Measurements from ENCODE around the gene BRI3.

The BRI3 gene

DNA sequence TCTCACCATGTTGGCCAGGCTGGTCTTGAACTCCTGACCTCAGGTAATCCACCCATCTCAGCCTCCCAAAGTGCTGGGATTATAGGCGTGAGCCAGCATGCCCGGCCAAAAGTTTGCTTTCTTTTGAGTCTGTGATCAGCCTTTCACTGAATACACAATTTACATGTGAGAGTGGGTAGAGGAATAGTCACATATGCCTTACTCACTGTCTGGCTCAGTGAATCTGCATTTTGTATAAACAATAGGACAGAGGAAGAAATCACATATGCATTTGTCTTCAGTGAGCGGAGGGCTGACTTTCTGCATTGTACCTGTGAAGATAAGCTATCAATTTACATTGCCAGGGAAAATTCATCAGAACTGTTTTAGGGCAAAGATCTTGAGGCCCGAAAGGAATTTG is 27.0 kb upstream of the BRI3 start:
- DNase-seq: no peak

DNA sequence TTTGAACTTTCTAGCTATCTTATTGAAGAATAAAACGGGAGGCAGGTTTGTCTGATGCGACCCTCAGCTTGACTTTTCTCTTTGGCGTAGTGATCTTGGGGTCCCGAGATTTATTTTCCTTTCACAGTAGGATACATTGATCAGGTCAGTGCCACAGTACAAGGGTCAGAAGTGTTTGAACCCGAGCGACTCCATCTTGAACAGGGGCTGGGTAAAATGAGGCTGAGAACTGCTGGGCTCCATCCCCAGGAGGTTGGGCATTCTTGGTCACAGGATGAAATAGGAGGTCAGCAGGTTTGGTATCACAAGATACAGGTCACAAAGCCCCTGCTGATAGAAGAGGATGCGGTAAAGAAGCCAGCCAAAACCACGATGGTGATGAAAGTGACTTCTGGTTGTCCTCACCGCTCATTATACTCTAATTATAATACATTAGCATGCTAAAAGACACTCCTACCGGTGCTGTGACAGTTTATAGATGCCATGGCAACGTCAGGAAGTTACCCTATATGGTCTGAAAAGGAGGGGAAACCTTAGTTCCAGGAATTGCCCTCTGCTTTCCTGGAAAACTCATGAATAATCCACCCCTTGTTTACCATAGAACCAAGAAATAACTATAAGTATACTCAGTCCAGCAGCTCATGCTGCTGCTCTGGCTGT is 26.4 kb upstream of the BRI3 start:
- DNase-seq: peak in 1 of 2 donors; percentile 33

DNA sequence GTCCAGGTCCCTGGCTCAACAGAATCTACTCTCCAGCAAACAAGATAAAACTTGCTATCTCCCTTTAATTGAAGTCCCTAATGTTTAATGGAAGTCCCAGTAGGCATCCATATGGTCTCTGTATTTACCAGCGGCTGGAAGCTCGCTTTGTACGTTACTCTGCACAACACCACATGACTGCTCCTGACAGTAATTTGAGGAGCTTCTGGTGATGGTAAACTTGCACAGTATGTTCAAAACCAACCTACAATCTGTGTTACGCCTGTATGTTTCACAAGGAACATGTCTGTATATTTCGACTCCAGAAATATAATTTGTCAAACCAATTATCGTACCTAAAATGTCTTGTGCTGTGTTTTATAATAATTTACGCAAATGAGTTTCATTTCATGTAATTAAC is 25.1 kb upstream of the BRI3 start:
- no peak for DNase-seq

DNA sequence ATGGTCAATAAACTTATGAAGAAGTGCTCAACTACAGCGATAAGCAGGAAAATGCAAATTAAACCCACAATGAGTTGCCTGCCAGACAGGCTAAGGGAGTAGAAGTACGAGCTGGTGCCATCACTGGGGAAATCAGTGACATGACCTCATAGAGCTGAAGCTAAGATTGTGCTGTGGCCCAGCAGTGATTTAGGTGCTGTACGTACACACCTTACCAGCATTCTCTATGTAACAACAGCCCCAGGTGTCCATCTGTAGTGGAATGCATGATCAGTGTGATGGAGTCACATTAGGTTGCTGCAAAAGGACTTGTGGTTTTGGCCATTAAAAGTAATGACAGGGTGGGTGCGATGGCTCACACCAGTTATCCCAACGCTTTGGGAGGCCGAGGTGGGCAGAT is 23.8 kb upstream of the BRI3 start:
- DNase-seq: no peak

DNA sequence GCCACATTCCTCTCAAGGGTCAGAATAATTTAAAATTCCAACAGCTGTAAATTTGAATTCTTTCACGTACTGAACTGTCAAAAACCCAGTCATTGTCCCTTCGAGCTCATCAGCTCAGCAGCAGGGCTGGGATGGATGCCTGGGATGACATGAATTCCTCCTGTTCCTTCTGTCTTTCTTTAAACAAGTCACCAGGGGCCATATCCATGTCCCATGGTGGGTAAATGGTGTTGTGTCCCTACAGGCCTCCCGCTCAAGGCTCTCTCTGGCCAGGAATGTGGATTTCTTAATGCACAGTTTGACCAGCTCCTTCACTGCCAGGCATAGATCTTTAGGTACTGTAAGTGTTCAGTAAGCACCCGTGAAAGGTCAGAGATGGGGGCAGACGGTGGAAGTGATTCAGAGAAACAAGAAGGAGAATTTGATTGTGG is 15.6 kb upstream of the BRI3 start:
- DNase-seq: no peak

DNA sequence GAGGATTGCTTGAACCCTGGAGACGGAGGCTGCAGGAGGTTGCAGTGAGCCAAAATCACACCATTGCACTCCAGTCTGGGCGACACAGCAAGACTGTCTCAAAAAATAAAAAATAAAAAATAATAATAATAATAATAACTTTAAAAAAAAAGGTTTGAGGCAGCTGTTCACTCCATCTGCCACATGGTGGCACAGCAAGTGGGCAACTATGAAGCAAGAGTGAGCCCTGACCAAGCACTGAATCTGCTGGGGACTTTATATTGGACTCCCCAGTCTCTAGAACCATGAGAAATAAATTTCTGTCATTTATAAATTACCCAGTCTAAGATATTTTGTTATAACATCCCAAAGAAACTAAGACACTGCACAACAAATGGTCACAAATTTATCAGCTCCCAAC is 14.6 kb upstream of the BRI3 start:
- DNase-seq: peak in 1 of 2 donors; percentile 28

DNA sequence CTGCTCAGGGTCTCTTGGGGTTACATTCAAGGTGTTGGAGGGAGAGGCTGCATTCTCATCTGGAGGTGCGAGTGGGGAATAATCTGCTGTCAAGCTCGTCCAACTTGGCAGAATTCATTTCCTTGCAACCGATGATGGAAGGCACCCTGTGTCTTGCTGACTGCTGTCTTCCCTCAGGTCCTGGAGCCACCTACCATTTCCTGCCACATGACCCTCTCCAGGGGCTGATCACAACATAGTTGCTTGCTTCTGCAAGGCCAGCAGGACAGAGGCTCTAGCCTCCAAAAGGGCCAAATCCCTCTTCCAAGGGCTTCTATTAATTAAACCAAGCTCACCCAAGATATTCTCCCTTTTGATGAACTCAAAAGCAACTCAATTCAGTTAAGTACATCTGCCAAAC is 14.2 kb upstream of the BRI3 start:
- DNase-seq: no peak

DNA sequence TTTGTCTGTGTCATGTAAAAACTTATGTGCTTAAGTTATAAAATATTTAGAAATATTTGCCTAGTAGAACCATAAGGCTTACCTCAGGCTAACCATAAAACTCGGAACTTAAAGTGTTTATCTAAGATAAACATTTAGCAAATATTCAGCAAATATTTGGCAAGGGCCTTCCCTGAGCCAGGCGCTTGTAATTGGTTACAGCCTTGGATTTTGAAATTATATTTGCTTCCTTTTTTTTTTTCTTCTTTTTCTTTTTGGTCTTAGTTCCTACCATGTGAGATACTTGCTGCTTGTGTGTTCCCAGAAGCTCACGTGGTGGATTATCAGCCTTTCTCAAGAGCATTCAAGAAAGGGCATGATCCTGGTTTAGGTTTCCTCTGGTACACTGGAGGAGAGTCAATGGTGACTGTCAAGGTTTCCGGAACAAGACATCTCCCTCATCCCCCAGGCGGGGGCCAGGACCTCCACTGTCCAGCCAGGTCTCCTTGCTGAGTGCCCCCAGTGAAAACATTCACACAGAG is 5.2 kb upstream of the BRI3 start:
- DNase-seq: no peak

DNA sequence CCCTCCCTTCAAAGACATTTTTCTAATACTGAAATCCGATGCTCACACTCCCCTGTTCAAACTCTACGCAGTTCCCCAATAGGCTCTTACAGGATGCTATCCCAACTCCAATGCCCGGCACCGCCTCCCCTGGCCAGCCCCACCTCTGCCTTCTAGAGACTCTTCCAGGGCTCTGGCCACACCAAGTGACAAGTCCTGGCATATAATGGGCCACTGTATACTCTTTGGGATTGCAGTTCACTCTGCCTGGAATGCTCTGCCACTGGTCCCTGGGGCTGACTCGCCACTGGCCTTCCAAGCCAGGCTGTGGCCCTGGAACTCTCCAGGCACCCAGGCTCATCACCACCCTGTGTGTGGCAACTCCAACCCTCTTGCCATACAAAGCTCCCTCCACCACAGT is 3.1 kb upstream of the BRI3 start:
- DNase-seq: no peak

DNA sequence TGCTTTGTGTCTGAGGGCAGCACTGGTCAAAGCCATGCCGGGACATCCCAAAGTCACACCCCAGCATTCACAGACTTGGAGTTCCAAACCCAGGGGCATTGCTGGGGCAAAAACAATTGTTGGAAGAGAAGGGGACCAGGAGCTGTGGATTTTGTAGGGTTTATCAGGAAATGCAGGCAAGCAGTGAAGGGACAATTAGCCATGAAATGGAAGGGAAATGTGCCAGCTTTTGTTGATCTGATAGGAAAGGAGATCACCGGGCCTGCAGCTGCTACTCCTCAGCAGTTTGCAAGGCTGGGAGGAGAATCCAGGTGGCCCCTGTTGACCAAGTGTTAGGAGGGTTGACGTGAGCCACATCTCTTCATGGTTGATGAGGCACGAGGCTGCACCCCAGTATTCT is 2.5 kb upstream of the BRI3 start:
- DNase-seq: no peak

DNA sequence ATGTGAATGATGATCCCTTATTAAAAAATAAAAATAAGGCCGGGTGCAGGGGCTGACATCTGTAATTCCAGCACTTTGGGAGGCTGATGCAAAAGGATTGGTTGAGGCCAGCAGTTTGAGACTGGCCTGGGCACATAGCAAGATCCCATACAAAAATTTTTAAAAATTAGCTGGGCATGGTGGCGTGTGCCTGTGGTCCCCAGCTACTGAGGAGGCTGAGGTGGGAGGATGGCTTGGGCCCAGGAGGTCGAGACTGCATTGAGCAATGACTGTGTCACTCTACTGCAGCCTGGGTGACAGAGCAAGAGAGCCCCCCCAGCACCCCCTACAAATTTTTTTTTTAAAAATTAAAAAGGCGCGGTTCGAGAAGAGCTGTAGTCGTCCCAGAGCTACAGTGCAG is 1.2 kb upstream of the BRI3 start:
- no peak for DNase-seq

DNA sequence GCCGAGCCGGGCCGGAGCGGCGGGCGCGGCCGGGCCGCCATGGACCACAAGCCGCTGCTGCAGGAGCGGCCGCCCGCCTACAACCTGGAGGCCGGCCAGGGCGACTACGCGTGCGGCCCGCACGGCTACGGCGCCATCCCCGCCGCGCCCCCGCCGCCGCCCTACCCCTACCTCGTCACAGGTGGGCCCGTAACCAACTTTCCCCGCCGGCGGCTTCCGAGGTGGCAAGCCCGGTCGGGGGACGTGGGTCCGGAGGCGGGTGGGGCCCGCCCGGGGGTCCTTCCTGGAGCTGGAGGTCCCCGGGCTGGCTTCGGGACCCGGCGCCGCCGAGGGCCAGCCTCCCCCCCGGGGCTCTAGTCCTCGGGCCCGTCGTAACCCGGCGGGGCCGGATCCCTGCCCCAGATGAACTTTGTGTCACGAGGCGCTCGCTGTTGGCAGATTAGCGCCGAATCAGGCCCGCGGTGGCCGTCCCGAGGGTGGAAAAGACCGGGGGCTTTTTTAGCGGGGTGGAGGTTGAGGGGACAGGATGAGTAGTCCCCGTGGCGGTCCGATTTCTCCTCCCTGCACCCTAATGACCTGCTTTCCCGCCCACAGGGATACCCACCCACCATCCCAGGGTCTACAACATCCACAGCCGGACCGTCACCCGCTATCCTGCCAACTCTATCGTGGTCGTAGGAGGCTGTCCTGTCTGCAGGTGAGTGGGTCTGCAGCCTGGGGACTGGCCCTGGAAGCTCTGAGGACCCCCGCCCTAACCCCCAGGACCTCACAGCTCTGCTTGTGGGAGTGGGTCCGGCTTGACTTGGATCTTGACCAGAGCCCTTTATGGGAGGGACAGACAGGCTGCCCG is 496 bp downstream of the BRI3 start:
- DNase-seq: peak in 1 of 2 donors; percentile 24

DNA sequence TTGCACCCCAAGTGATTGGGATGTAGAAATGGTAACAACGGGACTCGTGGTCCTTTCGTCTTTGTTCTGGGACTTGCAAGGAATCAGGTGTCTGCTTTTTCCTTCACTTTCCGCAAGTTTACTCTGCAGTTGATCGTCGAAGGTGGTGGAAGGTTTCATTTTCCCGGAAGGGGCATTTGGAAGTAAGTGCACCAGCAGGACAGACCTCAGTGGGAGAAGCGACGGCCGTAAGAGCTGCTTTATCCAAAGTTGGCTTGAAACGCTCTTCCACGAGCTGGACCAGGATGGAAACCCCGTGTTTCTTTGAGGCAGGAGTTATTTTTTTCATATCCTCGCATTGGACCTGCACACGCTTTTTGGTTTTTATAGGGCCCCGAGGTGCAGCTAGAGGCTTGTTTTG is 1.2 kb downstream of the BRI3 start:
- no peak for DNase-seq

DNA sequence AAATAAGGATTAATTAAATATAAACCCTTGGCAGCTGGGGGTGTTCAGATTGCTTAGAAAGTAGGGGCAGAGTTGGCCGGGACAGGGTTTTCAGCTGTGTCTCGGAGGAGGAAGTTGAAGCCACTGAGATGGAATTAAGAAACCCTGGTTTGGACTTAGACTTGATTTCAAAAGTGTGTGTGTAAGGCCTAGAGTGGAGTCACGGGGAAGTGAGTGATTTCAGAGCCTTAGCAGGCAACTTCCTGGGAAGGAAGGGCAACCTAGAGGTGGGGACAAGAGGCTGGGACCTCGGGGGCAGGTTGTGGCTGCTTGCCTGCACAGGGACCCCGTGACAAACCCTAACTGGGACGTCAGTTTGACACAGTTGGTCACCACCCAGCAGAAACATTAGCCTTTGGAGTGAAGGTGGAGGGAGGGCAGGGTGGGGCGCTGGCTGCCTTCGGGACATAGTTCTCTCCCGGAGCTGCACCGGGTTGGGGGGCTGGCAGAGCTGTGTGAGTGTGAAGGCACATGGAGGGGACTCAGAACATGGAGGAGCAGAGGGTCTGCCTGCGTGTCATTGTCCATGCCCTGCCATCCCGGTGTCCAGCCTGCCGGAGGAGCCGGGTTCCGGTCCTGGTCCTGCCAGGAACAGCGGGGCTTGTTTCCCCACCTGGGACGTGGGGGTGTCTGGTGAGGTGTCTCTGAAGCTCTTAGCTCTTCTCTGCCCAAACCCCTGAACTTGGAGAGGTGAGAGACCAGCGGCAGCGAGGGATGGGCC is 1.8 kb downstream of the BRI3 start:
- peak; percentile 12 to 54 for DNase-seq

DNA sequence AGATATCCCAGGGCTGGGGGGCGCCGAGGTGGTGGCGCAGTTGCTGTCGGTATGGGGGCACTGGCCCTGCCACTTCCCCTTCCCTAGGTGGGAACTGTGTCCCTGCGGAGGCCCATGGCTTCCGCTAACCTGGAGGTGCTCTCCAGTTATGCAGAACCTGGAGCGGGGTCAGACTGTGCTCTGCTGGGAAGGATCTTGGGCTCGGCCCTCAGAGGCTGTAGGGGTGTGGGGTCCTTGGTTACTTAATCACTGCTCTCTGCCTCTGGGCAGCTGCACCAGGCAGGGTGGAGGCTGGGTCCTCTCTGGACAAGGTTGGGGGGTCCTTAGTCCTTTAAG is 2.4 kb downstream of the BRI3 start:
- no peak for DNase-seq

DNA sequence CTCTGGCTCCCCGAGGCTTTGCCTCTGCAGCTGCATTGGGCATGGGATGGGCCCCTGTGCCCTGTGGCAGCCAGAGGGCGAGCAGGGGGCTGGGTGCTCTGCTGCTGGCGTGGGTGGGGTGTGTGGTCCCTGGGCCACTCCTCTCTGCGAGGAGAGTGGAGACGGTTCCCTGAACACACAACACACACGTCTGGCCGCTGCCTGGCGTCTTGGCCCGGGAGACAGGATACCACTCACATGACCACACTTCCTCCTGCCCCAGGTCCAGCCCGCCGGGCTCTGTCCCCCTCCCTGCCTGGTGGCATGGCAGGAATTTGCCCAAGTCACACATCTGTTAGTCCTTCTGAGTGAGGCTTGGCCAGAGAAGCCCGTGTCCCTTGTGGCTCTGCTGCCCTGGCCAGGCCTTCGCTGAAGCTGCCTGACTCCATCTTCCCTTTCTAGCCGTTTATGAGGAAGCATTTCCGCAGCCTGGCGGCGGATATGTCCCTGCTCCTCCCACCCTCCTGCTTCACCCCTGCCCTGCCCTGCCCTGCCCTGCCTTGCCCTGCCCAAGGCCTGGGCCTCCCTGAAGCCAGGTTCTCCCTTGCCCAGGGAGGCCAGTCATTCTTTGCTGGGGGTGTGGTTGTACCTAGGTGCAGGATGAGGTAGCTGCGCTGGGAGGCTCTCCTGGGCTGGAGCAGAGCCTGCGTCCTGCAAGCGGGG is 3.0 kb downstream of the BRI3 start:
- peak in 1 of 2 donors; percentile 62 for DNase-seq

DNA sequence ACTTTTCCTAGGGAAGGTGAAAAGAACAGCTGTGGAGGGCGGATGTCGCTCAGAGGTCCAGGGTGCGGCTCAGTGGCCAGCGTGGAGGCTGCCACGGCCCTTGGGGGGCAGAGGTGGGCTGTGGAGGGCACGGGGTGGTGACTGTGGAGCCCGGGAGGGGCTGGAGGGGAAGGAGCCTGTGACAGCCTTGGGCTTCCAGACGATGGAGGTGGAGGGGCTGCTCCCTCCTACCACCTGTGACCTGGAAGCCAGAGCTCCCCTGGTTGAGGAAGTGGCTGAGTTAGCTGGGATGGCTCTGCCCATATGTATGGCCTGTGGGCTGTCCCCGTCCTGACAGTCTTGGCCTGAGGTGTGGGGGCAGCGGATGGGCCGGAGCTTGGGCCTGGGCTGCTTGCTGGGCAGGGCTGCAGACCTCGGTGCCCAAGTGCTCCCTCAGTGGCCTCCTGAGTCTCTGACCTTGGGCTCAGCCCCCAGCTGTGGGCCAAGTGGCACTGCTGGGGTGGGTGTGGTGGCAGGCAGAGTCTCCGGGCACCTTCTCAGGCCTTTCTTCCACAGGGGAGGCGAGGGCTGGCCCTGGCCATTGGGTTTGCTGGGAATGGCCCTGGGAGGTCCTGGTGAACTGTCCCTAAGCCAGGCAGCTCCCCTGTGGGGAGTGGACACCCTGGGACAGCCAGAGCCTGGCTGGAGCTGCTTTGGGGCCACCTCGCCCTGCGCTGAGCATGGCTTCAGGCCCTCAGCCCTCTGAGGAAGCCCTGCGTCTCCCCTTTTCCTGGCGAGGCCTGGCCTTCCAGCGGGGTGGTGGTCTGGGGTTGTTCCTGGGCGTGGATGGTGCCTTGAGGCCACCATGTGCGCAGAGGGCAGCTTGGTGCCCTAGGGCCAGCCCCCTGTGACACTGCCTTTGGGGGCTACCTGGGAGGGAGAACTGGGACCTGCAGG is 3.9 kb downstream of the BRI3 start:
- no peak for DNase-seq

DNA sequence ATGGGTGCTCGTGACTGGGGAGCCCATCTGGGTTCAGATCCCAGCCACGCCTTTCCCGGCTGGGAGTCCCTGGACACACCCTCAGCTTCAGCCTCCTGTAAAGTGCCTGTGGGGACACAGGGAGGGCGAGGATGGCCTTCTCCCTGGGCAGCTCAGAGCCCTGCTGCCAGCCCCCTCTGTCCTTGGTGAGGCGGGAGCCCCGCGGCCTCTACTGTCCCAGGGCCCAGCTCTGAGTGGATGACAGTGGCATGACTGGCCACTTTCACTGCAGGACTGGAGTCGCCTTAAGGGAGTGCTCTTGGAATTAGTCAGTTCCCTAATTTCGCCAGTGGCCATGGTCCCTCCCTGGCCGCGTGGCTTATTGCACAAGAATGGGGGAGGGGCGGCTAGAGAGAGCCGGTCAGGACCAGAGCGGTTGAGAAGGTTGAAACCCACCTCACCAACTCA is 4.6 kb downstream of the BRI3 start:
- DNase-seq: peak in 1 of 2 donors; percentile 61

DNA sequence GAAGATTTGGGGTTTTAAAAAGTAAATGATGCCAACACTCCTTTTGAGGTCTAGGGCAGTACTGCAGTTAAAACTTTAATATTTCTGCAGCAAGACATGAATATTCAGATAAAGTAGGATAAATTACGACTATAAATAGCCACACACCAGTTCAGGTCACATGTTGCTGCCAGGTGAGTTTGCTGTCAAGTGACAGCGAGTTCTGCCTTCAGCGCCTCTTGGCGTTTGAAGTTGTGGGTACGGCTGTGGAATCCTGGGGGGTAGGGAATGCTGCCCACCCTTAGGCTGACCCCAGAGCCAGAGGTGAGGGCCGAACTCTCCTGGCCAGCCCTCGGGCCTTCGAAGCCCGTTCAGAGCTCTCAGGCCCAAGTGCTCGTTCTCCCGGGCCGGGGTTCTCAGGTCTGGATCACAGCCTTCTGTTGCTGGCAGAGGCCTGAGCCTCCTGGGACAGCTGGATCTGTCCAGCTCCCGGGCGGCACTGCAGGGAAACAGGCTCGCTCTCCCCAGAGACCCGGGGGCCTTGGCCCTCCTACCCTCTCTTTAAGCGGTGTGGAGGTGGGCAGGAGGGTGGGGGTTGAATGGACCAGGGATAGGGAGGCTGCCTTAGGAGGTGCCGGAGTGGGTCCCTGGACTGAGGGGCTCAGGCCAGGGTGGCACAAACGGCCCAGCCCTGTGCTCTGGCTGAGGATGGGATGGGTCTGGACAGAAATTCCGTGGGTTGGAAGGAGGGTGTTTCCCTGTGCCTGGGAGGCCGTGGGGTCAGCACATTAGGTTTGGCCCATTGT is 5.4 kb downstream of the BRI3 start:
- no peak for DNase-seq

DNA sequence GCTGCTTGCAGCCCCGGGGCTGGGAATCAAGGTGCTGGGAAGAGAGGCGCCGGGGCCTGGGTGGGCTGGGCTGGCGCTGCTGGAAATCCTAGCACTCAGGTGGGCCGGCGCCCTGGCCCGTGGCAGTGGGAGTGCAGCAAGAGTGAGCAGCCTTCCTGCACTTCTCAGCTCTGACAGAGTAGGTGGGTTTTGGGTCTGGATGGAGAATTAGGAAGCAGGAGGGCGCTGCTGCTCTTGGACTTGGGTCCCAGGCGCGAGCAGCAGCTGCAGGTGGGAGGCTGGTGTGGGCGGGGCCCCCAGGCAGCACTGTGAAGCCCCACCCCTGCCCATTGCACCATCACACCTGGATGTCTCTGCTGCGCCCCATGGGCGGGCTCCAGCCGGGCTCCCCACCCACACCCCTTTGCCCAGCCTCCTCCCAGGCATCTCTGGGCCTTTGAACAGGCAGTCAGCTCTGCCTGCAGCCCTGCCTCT is 6.0 kb downstream of the BRI3 start:
- DNase-seq: no peak

All from CD4-positive, alpha-beta T cell treated with Interleukin-1 beta for 1 hour (primary cell).